ENCODE measurements around the gene KCTD6.

DNA sequence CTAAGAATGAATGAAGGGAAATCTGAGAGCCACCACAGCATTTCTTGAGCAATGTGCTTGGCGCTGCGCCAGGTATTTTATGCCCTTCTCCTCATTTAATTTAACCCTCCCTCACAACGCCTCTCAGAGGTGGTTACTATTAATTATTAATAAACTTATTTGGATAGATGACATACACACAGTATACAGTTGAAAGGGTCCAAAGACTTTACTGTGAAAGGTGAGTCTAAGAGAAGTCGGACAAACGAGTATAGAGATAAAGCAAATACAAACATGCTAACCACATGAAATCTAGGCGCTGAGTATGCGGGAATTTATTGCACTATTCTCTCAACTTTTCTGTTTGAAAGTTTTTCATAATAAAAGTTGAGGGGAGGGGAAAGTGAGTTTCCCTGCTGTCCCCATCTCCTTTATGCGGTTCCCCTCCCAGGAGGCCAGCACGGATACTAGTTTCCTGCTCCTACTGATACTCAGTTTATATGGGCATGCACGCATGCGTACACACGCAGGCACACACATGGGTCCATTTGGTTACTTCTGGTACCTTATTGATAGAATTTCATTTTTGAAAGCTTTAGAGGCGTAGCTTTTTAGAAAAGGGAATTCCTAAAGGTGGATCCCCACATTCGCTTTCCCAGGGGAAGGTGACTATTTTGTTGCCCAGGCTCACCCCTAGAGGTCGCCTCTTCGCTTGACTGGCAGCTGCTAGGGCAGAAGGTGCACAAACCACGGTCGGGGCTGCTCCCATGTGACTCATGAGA lies 28.5 kb upstream of the KCTD6 start:
- TF ChIP-seq POLR2A (IDR thresholded peaks at IDR 0.05) = no peak
- TF ChIP-seq, protein P1, sequence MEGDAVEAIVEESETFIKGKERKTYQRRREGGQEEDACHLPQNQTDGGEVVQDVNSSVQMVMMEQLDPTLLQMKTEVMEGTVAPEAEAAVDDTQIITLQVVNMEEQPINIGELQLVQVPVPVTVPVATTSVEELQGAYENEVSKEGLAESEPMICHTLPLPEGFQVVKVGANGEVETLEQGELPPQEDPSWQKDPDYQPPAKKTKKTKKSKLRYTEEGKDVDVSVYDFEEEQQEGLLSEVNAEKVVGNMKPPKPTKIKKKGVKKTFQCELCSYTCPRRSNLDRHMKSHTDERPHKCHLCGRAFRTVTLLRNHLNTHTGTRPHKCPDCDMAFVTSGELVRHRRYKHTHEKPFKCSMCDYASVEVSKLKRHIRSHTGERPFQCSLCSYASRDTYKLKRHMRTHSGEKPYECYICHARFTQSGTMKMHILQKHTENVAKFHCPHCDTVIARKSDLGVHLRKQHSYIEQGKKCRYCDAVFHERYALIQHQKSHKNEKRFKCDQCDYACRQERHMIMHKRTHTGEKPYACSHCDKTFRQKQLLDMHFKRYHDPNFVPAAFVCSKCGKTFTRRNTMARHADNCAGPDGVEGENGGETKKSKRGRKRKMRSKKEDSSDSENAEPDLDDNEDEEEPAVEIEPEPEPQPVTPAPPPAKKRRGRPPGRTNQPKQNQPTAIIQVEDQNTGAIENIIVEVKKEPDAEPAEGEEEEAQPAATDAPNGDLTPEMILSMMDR (IDR thresholded peaks at IDR 0.05) = peak in 2 of 3 experiments; percentile 47 to 60

Measured in testis (tissue), 2 donors.